Endothelial cell of umbilical vein (primary cell): ENCODE measurements around the gene MOXD1. TPM values are rescaled to one million over a fixed set of nuclear protein-coding genes. Genes with fewer than 3 reads are reported as not detected.

Experiments used
- BruUV-seq: library from RNA; stranded (reverse); fragments of 400-500 nt; replicated peaks from 2 replicates; lab custom pipeline; 2021; lab: Mats Ljungman, UMichigan
- CTCF ChIA-PET: fragments of 300-600, 350-600 bp; sonication (Branson Sonifier 250); formaldehyde crosslinking; loops from one replicate; lab custom pipeline; 2021; ENCODE audit warnings: antibody characterized with exemption, inconsistent platforms; lab: Charles Lee
- POLR2A ChIA-PET: fragments of 300-600, 350-600 bp; sonication (Branson Sonifier 250); formaldehyde crosslinking; loops from one replicate; lab custom pipeline; 2021; ENCODE audit warnings: antibody characterized with exemption, inconsistent platforms; lab: Charles Lee
- DNase-seq: peaks from one replicate; pipeline ENCODE4 v3.0.0-alpha.2; 2011; ENCODE audit warnings: low read depth, low spot score
- FAIRE-seq: peaks from 2 replicates; lab custom pipeline; 2011; peaks lifted over from hg19 to GRCh38; lab: Jason Lieb, UNC
- H2AFZ ChIP-seq: 2 replicates; pipeline ENCODE4 v1.6.0; 2012; ENCODE audit warnings: low read depth, low read length, control low read depth, inconsistent platforms
- H3K27ac ChIP-seq: 2 replicates; pipeline ENCODE4 v1.5.1; 2011; ENCODE audit warnings: low read depth, mild to moderate bottlenecking, control low read depth, low read length, moderate library complexity; ENCODE audit not compliant: insufficient read depth
- H3K27me3 ChIP-seq, 2 experiments: 2 replicates each; pipeline versions ENCODE4 v1.6.0 to v1.6.1; 2011; ENCODE audit warnings: low read length in 2 of 2, mixed read lengths in 1 of 2; ENCODE audit not compliant: control insufficient read depth in 2 of 2, insufficient read depth in 2 of 2
- H3K36me3 ChIP-seq, 2 experiments: 2 replicates in 1 of 2; 3 replicates in 1 of 2; pipeline ENCODE4 v1.5.1; 2011; ENCODE audit warnings: low read length in 2 of 2, mild to moderate bottlenecking in 1 of 2, moderate library complexity in 1 of 2; ENCODE audit not compliant: control insufficient read depth in 2 of 2, insufficient read depth in 2 of 2; ENCODE audit errors: extremely low read depth in 1 of 2
- H3K4me1 ChIP-seq: 3 replicates; pipeline ENCODE4 v1.5.1; 2011; ENCODE audit warnings: mild to moderate bottlenecking, low read length; ENCODE audit not compliant: control insufficient read depth, insufficient read depth; ENCODE audit errors: extremely low read depth
- H3K4me2 ChIP-seq: 2 replicates; pipeline ENCODE4 v1.6.1; 2011; ENCODE audit warnings: low read length, control low read depth, mixed read lengths; ENCODE audit not compliant: insufficient read depth
- H3K4me3 ChIP-seq, 3 experiments: fragments of 200-600 bp in 1 of 3; sonication (generic), shearing (Covaris generic) in 1 of 3; replicated peaks in 1 of 3; 2 replicates each; pipeline ENCODE4 v1.5.1; 2011 to 2016; ENCODE audit warnings: control low read depth in 3 of 3, low read length in 3 of 3, mild to moderate bottlenecking in 2 of 3, inconsistent platforms in 1 of 3, low read depth in 1 of 3, moderate library complexity in 1 of 3; ENCODE audit not compliant: insufficient read depth in 1 of 3
- H3K79me2 ChIP-seq: 2 replicates; pipeline ENCODE4 v1.6.0; 2012; ENCODE audit warnings: low read length, inconsistent platforms; ENCODE audit not compliant: control insufficient read depth, insufficient read depth
- H3K9ac ChIP-seq: replicated peaks from 2 replicates; pipeline ENCODE3; 2011; ENCODE audit warnings: low read length, control low read depth; ENCODE audit not compliant: insufficient read depth; ENCODE audit errors: extremely low read depth
- H3K9me1 ChIP-seq: replicated peaks from 3 replicates; pipeline ENCODE4 v1.6.0; 2011; ENCODE audit warnings: mild to moderate bottlenecking, low read length; ENCODE audit not compliant: control insufficient read depth, insufficient read depth; ENCODE audit errors: extremely low read depth
- H3K9me3 ChIP-seq: replicated peaks from 2 replicates; pipeline ENCODE4 v1.5.1; 2012; ENCODE audit warnings: low read length, inconsistent platforms; ENCODE audit not compliant: control insufficient read depth, insufficient read depth
- H4K20me1 ChIP-seq: replicated peaks from 2 replicates; pipeline ENCODE3; 2011; ENCODE audit warnings: mild to moderate bottlenecking, low read length; ENCODE audit not compliant: control insufficient read depth, insufficient read depth; ENCODE audit errors: extremely low read depth
- CTCF ChIP-seq, 2 donors: IDR thresholded peaks; 1 replicate in 1 of 2; 2 replicates in 1 of 2; pipeline ENCODE4 v1.5.1; 2011; ENCODE audit warnings: low read length in 2 of 2, mild to moderate bottlenecking in 2 of 2, moderate library complexity in 2 of 2, control low read depth in 1 of 2, inconsistent platforms in 1 of 2, low read depth in 1 of 2; ENCODE audit not compliant: insufficient read depth in 1 of 2; ENCODE audit errors: extremely low read depth in 1 of 2
- EZH2 ChIP-seq: IDR thresholded peaks from 2 replicates; pipeline ENCODE4 v1.6.1; 2012; ENCODE audit warnings: borderline replicate concordance, low read depth, mild to moderate bottlenecking, moderate library complexity, low read length, inconsistent platforms; ENCODE audit not compliant: severe bottlenecking
- FOS ChIP-seq: IDR thresholded peaks from 2 replicates; pipeline ENCODE4 v1.6.1; 2011; ENCODE audit warnings: mild to moderate bottlenecking, low read length, moderate library complexity, borderline replicate concordance; ENCODE audit not compliant: insufficient read depth
- GATA2 ChIP-seq: IDR thresholded peaks from 2 replicates; pipeline ENCODE4 v1.7.0; 2011; ENCODE audit warnings: low read depth, mild to moderate bottlenecking, moderate library complexity, mixed read lengths, low read length; ENCODE audit not compliant: insufficient read length, insufficient read depth
- JUN ChIP-seq: IDR thresholded peaks from 2 replicates; pipeline ENCODE4 v1.6.1; 2011; ENCODE audit warnings: borderline replicate concordance, low read depth; ENCODE audit not compliant: insufficient read length, insufficient read depth
- MAX ChIP-seq: IDR thresholded peaks from 2 replicates; pipeline ENCODE4 v1.6.1; 2011; ENCODE audit not compliant: insufficient read depth, insufficient read length
- MYC ChIP-seq: IDR thresholded peaks from one replicate; pipeline ENCODE4 v1.6.1; 2011; ENCODE audit warnings: mild to moderate bottlenecking, low read depth, low read length
- POLR2A ChIP-seq: IDR thresholded peaks from 2 replicates; pipeline ENCODE4 v1.6.1; 2012; ENCODE audit warnings: low read depth, mild to moderate bottlenecking, control low read depth, low read length
- POLR2AphosphoS5 ChIP-seq: IDR thresholded peaks from 2 replicates; pipeline ENCODE4 v1.6.1; 2012; ENCODE audit warnings: low read depth, mild to moderate bottlenecking, control low read depth, low read length, moderate library complexity; ENCODE audit not compliant: insufficient read depth
- dilution Hi-C: fragments of 300-500 bp; cut with MboI; formaldehyde crosslinking; loops from one replicate; pipeline ENCODE4 v1.15.0; 2019; ENCODE audit warnings: low sequenced_read_pairs; ENCODE audit not compliant: extremely low pct_ligation_motif_present
- intact Hi-C: fragments of 100-400 bp; cut with micrococcal nuclease; formaldehyde crosslinking; loops from one replicate; pipeline ENCODE4 v1.10.0; 2022
- polyA plus RNA-seq, 4 experiments: library from polyadenylated mRNA; depleted of rRNA in 3 of 4; stranded (reverse) in 3 of 4; unstranded in 1 of 4; fragments of >200 nt; gene quantifications; 2 replicates each; pipeline versions ENCODE4 v1.2.1 to v1.2.3, GENCODE V29; 2011 to 2012; ENCODE audit warnings: missing spikeins in 1 of 4
- total RNA-seq: library from RNA; stranded (reverse); gene quantifications from 2 replicates; pipeline ENCODE4 v1.2.3, GENCODE V29; 2021

MOXD1 gene
- total and polyA plus RNA-seq, 2 donors (not counting 3 experiments of a cell fraction or from before 2014, with no cell fraction given) = 0.01 TPM; not detected in 1

GRCh38 chr6:132380358-132381029 lies 20.8 kb downstream of the MOXD1 start:
- Histone ChIP-seq H3K27ac (no peak overlapping the region), H3K9me3 (no peaks in the 10 kb centered on the region), H3K4me2 (no peak overlapping the region), H3K4me1 (no peaks in the 10 kb centered on the region), H3K79me2 (no peaks in the 10 kb centered on the region), H3K4me3 (no peak overlapping the region), H3K9me1 (no peaks in the 10 kb centered on the region), H3K9ac (no peak overlapping the region), H3K36me3 (no peaks in the 10 kb centered on the region), H2AFZ (no peak overlapping the region), H3K27me3 (peaks cover 2 to 20% of the 10 kb centered on the region in 2 experiments), H4K20me1 (no peaks in the 10 kb centered on the region)
- BruUV-seq = no TSS peak
- dilution Hi-C loops = no loop called here
- intact Hi-C loops = no loop called here
- CTCF ChIA-PET = no interaction called here
- no peak for TF ChIP-seq POLR2AphosphoS5
- TF ChIP-seq POLR2A = no peak
- TF ChIP-seq EZH2 = no peak
- no peak for TF ChIP-seq GATA2
- TF ChIP-seq CTCF (IDR thresholded peaks at IDR 0.05; ENCODE audit: extremely low read depth in 1 of 2, insufficient read depth in 1 of 2, low read depth in 1 of 2, low read length in 2 of 2) = no peak
- TF ChIP-seq MAX = no peak
- TF ChIP-seq JUN = no peak
- no peak for TF ChIP-seq FOS
- no peak for TF ChIP-seq MYC
- DNase-seq (no peak), FAIRE-seq (no peak)
- POLR2A ChIA-PET = no interaction called here
